T-helper 1 cell treated with Interleukin-12 subunit alpha and Interleukin-12 subunit beta and Interleukin-4 antibody, amounts not matched to agents 30 μg/mL and 1 μg/mL, for 36 hours (primary cell): Measurements from ENCODE around the gene CMTM3.

Source experiments
- H3K27ac Mint-ChIP-seq: one replicate; pipeline ENCODE4 v1.8.0; 2021; ENCODE audit warnings: mild to moderate bottlenecking, mixed read lengths
- H3K27me3 Mint-ChIP-seq: one replicate; pipeline ENCODE4 v1.8.0; 2021; ENCODE audit warnings: low read depth, mixed read lengths
- H3K36me3 Mint-ChIP-seq: one replicate; pipeline ENCODE4 v1.8.0; 2021; ENCODE audit warnings: low read depth, mixed read lengths
- H3K4me1 Mint-ChIP-seq: one replicate; pipeline ENCODE4 v1.8.0; 2021; ENCODE audit warnings: low read depth, mixed read lengths
- H3K4me3 Mint-ChIP-seq: one replicate; pipeline ENCODE4 v1.8.0; 2021; ENCODE audit warnings: mild to moderate bottlenecking, moderate library complexity, mixed read lengths
- H3K9me3 Mint-ChIP-seq: one replicate; pipeline ENCODE4 v1.8.0; 2021; ENCODE audit warnings: mixed read lengths

CMTM3 gene

DNA sequence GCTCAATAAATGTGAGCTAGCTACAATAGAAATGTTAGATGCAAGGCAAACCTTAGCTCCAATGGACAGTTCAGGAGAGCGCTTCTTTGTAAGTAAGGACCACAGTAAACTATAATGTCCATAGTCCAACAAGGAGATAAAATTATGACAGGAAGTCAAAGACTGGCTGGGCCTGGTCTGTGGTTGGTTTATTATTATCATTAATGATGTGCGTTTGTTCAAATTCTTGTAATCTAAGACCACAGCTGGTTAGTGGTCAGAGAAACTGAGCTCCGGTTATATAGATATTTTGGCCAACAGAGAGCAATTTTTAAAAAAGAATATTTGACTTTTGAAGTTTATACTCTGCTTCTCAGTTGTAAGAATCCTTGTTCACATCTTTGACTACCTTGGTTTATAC is 30.0 kb upstream of the CMTM3 start:
- no peaks in the 10 kb centered on the region for H3K9me3 Mint-ChIP-seq
- no peak overlapping the region for H3K27ac Mint-ChIP-seq
- peaks cover 12% of the 10 kb centered on the region for H3K4me1 Mint-ChIP-seq
- H3K36me3 Mint-ChIP-seq, result peaks cover 37% of the 10 kb centered on the region
- H3K4me3 Mint-ChIP-seq, result no peak overlapping the region
- peaks cover 24% of the 10 kb centered on the region for H3K27me3 Mint-ChIP-seq

DNA sequence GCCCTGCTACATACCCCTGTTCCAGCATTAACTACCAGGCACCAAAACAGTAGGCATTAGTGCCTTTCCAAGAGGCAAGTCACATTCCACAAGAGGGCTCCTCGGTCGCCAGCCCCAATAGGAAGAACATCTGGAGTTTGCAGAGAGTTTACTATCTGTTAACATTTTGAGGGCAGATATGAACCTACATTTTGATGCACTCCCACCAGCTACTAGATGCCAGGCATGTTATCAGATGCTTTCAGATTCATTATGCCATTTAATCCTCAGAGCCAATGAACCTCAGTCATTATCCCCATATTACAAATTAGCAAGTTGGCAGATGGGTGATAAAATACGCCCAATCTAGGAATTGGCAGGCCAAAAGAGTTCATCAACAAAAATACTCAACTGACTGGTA is 29.4 kb upstream of the CMTM3 start:
- no peak overlapping the region for H3K27ac Mint-ChIP-seq
- H3K27me3 Mint-ChIP-seq, result peaks cover 29% of the 10 kb centered on the region
- no peak overlapping the region for H3K4me3 Mint-ChIP-seq
- peaks cover 41% of the 10 kb centered on the region for H3K36me3 Mint-ChIP-seq
- H3K9me3 Mint-ChIP-seq, result no peaks in the 10 kb centered on the region
- H3K4me1 Mint-ChIP-seq, result peaks cover 12% of the 10 kb centered on the region

DNA sequence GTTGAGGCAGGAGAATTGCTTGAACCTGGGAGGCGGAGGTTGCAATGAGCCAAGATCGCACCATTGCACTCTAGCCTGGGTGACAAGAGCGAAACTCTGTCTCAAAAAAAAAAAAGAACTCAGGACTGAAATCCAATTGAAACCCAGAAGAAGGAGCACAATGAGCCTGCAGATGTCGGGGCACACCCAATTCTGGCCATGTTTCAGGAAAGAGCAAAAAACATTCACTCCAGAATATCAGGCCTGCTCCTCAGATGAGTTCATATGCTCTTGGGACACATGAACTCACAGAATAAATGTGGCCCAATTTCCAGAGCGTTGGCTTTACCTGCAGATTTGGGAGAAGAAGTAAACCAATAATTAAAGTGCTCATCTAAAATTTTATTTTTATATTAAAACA is 28.2 kb upstream of the CMTM3 start:
- Mint-ChIP-seq H3K36me3 (peaks cover 36% of the 10 kb centered on the region), H3K9me3 (no peaks in the 10 kb centered on the region), H3K4me1 (peaks cover 12% of the 10 kb centered on the region), H3K27me3 (peaks cover 37% of the 10 kb centered on the region), H3K27ac (no peak overlapping the region), H3K4me3 (no peak overlapping the region)

DNA sequence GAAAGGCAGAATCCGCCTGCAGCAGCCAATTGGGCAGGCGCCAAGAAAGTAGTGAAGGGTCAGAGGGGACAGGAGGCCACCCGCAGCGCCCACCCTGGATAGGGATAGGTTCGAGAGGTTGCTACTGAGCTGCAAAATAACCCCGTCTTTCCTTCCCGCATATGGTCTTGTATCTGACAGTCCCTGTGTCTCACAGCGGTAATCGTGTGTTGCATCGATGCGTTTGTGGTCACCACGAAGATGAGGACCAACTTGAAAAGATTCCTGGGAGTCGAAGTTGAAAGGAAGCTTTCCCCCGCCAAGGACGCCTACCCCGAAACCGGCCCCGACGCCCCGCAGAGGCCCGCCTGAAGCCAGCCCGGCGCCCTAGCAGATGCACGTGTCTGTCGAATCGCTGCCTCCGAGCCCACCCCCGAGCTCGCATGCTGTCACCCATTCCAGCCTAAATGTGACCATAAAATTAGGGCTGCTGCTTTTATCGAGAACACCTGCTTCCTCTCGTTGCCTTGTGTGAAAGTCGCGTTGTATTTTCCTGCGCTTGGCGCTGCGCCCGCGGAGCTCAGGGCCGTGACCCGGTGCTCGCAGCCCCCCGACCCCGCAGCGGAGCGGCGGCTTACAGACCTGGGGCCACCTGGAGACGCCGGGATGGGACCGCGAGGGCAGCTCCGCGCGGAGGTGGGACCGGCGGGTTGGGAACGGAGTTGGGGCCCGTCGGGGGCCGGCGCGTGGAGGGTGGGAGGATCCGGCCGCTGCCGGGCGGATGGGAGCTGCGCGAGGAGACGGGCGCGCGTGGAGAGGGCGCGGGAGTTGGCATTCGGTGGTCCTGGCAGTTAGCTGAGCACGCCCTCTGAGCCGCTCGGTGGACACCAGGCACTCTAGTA is 25.6 kb upstream of the CMTM3 start, which contains the start of gene CMTM2:
TSS of gene CMTM2 (plus strand) at position 813 of the 881 bp plus-strand sequence. CDS start 145 bp downstream, outside the sequence.
- Mint-ChIP-seq H3K4me1 (peaks cover 13% of the 10 kb centered on the region), H3K27ac (no peak within 1 kb of the TSS), H3K36me3 (peaks cover 37% of the 10 kb centered on the region), H3K4me3 (no peak within 1 kb of the TSS), H3K9me3 (no peaks in the 10 kb centered on the region), H3K27me3 (peaks cover 37% of the 10 kb centered on the region)

- no peak overlapping the region for H3K27ac Mint-ChIP-seq
- peaks cover 12% of the 10 kb centered on the region for H3K4me1 Mint-ChIP-seq
- no peaks in the 10 kb centered on the region for H3K9me3 Mint-ChIP-seq
- no peak overlapping the region for H3K4me3 Mint-ChIP-seq
- H3K27me3 Mint-ChIP-seq, result peaks cover 37% of the 10 kb centered on the region
- peaks cover 32% of the 10 kb centered on the region for H3K36me3 Mint-ChIP-seq
Measured at GRCh38 chr16:66580605-66581209, 23.8 kb upstream of the CMTM3 start.

GRCh38 chr16:66581246-66581952 is 23.1 kb upstream of the CMTM3 start:
- H3K4me3 Mint-ChIP-seq, result no peak overlapping the region

DNA sequence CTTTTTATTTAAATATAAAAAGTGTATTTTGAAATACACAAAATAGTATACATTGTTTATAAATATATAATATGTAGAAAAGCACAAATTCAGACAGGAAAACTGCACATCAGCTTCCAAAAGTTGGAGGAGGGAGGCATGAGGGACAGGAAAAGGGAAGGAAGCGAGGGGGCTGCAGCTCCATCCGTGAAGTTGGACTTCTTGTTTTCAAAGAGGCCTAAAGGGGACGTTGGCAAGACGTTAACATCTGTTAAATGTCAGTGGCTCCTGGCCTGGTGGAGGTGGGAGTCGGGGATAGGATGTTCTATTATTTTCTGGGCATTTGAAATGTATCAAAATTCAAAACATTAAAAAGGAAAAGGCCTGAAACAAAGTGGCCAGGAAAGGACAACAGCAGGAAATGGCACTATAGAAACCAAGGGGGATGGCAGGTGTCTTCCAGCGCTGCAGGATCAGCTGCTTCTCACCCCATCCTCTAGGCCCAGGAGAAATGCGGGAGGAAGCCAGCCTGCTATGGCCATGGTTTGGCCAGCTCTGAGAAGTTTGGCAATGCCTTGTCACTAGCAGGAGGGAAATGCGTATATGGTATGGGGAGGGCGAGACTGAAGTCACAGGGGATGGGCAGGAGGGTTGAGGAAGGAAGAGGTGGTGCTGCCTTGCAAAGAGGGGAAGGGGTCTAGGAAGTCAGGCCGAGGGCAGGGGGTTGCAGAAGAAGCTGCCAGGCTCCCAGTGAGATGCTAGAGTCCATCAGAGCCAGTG is 18.8 kb upstream of the CMTM3 start:
- Mint-ChIP-seq H3K9me3 (no peaks in the 10 kb centered on the region), H3K4me1 (peaks cover 35% of the 10 kb centered on the region), H3K27me3 (peaks cover 5% of the 10 kb centered on the region), H3K27ac (peak overlapping the region; percentile 32), H3K36me3 (peaks cover 16% of the 10 kb centered on the region), H3K4me3 (no peak overlapping the region)

More at GRCh38 chr16:66581246-66581952, 23.1 kb upstream of the CMTM3 start:
- H3K36me3 Mint-ChIP-seq, result peaks cover 32% of the 10 kb centered on the region
- peaks cover 12% of the 10 kb centered on the region for H3K4me1 Mint-ChIP-seq
- H3K9me3 Mint-ChIP-seq, result no peaks in the 10 kb centered on the region
- no peak overlapping the region for H3K27ac Mint-ChIP-seq
- H3K27me3 Mint-ChIP-seq, result peaks cover 37% of the 10 kb centered on the region

DNA sequence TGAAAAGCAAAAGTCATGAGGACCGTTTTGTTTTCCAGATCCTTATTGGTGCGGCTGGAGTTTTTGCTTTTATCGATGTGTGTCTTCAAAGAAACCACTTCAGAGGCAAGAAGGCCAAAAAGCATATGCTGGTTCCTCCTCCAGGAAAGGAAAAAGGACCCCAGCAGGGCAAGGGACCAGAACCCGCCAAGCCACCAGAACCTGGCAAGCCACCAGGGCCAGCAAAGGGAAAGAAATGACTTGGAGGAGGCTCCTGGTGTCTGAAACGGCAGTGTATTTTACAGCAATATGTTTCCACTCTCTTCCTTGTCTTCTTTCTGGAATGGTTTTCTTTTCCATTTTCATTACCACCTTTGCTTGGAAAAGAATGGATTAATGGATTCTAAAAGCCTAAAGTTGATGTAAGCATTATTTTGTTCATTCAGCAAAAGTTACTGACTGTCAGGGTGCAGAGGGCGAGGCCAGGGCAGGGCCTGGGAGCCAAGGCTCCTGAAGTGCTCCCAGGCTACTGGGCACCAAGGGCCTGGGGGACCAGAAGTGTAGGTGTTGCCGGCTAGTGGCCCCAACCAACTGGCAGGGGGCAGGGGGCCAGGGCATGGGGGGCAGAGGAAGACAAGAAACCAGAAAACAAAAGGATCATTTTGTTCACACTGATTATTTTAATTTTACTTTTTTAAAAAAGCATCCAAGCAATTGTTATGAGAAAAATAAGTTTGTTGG is 16.5 kb upstream of the CMTM3 start:
- no peak overlapping the region for H3K27ac Mint-ChIP-seq
- peak overlapping the region; percentile 12 for H3K4me3 Mint-ChIP-seq
- peaks cover 6% of the 10 kb centered on the region for H3K36me3 Mint-ChIP-seq
- peaks cover 3% of the 10 kb centered on the region for H3K27me3 Mint-ChIP-seq
- H3K4me1 Mint-ChIP-seq, result peaks cover 34% of the 10 kb centered on the region
- H3K9me3 Mint-ChIP-seq, result no peaks in the 10 kb centered on the region

DNA sequence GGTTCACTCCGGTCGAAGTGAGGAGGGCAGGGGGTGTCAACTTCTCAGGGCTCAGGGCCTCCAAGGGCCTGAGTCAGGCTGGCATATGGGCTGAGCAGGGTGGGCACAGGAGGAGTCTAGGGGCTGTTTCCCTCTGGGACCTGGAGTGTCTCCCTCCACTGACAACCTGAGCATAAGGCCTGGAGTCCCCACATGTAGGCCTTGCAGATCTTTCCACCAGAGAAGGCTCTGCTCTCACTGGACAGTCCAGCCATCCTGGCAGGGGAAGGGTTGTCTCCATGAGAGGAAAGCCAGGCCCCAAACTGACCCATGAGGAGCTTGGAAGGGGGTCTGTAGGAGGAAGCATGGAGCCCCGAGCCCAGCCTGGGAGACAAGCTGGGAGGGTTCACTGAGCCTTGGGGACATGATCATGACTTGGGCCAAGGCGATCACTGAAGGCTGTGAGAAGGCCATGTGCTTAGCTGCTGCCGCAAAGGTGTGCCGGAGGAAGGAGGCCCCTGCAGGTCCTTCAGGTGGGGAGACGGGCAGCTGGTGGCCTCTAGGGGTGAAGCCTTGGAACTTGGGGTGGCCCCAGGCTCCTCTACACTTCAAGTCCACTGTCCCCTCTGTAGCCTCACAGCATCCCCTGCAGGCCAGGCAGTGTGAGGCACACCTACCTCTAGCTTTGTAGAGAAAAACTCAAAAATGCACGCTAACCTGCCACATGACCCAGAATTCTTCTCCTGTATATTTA is 15.4 kb upstream of the CMTM3 start:
- Mint-ChIP-seq H3K27ac (peak overlapping the region; percentile 63), H3K9me3 (peaks cover 5% of the 10 kb centered on the region), H3K4me3 (peak overlapping the region; percentile 73), H3K36me3 (peaks cover 6% of the 10 kb centered on the region), H3K4me1 (peaks cover 34% of the 10 kb centered on the region), H3K27me3 (peaks cover 3% of the 10 kb centered on the region)

DNA sequence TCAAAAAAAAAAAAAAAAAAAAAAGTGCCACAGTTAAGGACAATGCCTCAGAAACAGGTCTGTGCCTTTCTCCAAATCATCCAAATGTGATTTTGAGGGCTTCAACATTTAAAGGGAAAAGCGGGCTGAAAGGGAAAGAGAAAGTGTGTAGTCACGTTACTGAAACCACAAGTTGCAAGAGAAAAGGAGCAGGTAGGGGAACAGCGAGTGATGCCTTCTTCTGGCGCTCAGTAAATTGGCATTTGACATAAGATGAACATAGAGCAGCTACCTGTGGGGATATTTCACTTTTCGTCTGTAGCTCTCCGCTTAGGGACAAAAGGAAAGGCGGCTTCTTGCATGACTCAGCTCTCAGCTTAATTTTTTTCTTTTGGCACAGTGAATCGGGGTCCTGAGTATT is 14.2 kb upstream of the CMTM3 start:
- peaks cover 38% of the 10 kb centered on the region for H3K4me1 Mint-ChIP-seq
- H3K9me3 Mint-ChIP-seq, result peaks cover 5% of the 10 kb centered on the region
- H3K27me3 Mint-ChIP-seq, result peaks cover 3% of the 10 kb centered on the region
- peak overlapping the region; percentile 67 for H3K4me3 Mint-ChIP-seq
- peaks cover 5% of the 10 kb centered on the region for H3K36me3 Mint-ChIP-seq
- peak overlapping the region; percentile 47 for H3K27ac Mint-ChIP-seq

DNA sequence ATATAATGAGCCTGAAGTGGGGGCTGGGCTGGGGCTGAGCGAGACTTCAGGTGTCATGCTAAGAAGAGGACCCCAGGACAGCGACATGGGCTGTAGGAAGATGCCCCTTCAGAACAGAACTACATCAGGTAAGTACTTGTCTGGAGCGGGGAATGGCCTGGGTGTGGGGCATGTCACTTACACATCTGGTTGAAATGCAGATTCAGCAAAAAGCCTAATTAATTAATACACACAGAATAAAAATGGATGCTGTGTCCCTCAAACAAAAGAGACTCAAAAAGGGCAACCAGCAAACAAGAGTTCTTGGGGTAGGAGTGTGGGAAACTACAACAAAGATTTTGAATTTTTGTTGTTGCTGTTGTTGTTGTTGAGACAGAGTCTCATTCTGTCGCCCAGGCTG is 13.5 kb upstream of the CMTM3 start:
- Mint-ChIP-seq H3K4me1 (peaks cover 38% of the 10 kb centered on the region), H3K36me3 (peaks cover 5% of the 10 kb centered on the region), H3K27ac (no peak overlapping the region), H3K4me3 (peak overlapping the region; percentile 67), H3K27me3 (peaks cover 3% of the 10 kb centered on the region), H3K9me3 (peaks cover 5% of the 10 kb centered on the region)

GRCh38 chr16:66592241-66592640 is 12.3 kb upstream of the CMTM3 start:
- peaks cover 43% of the 10 kb centered on the region for H3K4me1 Mint-ChIP-seq
- H3K27ac Mint-ChIP-seq, result no peak overlapping the region

DNA sequence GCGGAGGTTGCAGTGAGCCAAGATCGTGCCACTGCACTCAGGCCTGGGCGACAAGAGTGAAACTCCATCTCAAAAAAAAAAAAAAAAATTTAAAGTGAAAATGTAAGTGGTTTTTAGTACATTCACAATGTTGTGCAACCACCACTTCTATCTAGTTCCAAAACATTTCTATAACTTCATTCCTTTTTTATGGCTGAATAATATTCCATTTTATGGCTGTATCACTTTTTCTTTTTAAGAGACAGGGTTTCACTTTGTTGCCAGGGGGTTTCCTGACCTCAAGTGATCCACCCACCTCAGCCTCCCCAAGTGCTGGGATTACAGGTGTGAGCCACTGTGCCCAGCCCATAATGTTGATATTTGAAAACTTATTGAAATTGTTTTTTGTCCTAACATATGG is 11.7 kb upstream of the CMTM3 start:
- peaks cover 3% of the 10 kb centered on the region for H3K27me3 Mint-ChIP-seq
- peaks cover 42% of the 10 kb centered on the region for H3K4me1 Mint-ChIP-seq
- H3K9me3 Mint-ChIP-seq, result peaks cover 5% of the 10 kb centered on the region
- H3K36me3 Mint-ChIP-seq, result peaks cover 2% of the 10 kb centered on the region
- no peak overlapping the region for H3K27ac Mint-ChIP-seq
- H3K4me3 Mint-ChIP-seq, result no peak overlapping the region

More at GRCh38 chr16:66592241-66592640, 12.3 kb upstream of the CMTM3 start:
- Mint-ChIP-seq H3K36me3 (peaks cover 5% of the 10 kb centered on the region), H3K4me3 (no peak overlapping the region), H3K9me3 (peaks cover 5% of the 10 kb centered on the region), H3K27me3 (peaks cover 3% of the 10 kb centered on the region)
